Measurements from ENCODE around the gene UBE4B. TPM values are rescaled to one million over a fixed set of nuclear protein-coding genes. Genes with fewer than 3 reads are reported as not detected.
A peak's percentile ranks its signal among the peaks of the same experiment; 100 is the strongest.

Gene UBE4B
- total RNA-seq, 1 donor from 2014 or later = 14.7 TPM

DNA sequence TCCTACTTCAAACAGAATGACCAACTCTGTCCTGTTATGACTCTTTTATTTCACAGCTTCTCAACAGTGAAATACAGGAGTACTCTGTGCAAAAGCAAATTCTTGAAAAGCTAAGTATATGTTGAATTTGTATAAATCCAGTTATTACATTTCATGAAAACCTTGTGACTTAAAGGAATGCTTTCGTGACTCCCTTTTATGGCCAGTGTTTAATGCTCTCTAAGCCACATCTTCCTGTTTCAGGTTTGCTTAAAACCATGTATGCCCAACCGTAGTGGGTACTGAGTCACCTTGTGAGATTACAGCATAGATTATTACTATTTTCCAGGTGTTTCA lies 137.4 kb downstream of the UBE4B start:
- peak; percentile 26 for DNase-seq (ENCODE audit: low read depth)
- no peak for FAIRE-seq

DNA sequence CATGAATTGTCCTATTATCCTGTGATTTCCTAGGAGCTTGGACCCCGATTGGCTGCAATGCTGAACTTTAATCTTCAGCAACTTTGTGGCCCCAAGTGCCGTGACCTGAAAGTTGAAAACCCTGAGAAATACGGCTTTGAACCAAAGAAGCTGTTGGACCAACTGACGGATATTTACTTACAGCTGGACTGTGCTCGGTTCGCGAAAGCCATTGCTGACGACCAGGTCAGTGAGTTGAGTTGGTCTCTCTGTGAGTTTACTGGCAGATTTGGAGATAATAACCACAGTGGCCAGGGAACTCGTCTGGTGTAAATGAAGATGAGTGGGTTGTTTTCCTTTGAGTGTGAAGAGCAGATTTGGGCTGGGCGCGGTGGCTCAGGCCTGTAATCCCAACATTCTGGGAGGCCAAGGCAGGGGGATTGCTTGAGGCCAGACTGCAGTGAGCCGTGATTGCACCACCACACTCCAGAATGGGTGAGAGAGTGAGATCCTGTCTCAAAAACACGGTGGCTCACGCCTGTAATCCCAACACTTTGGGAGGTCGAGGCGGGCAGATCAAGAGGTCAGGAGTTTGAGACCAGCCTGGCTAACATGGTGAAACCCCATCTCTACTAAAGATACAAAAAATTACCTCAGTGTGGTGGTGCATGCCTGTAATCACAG lies 138.5 kb downstream of the UBE4B start:
- peak; percentile 36 for FAIRE-seq
- Histone ChIP-seq H3K27me3 (ENCODE audit: control insufficient read depth, insufficient read depth, low read length) (no peaks in the 10 kb centered on the region), H3K36me3 (ENCODE audit: control insufficient read depth, insufficient read depth, low read length) (peaks cover 7% of the 10 kb centered on the region), H3K4me3 (ENCODE audit: low read depth, low read length) (no peak overlapping the region)
- TF ChIP-seq, protein P1, sequence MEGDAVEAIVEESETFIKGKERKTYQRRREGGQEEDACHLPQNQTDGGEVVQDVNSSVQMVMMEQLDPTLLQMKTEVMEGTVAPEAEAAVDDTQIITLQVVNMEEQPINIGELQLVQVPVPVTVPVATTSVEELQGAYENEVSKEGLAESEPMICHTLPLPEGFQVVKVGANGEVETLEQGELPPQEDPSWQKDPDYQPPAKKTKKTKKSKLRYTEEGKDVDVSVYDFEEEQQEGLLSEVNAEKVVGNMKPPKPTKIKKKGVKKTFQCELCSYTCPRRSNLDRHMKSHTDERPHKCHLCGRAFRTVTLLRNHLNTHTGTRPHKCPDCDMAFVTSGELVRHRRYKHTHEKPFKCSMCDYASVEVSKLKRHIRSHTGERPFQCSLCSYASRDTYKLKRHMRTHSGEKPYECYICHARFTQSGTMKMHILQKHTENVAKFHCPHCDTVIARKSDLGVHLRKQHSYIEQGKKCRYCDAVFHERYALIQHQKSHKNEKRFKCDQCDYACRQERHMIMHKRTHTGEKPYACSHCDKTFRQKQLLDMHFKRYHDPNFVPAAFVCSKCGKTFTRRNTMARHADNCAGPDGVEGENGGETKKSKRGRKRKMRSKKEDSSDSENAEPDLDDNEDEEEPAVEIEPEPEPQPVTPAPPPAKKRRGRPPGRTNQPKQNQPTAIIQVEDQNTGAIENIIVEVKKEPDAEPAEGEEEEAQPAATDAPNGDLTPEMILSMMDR (IDR thresholded peaks at IDR 0.05; ENCODE audit: insufficient read depth, low read length, severe bottlenecking) = no peak
- DNase-seq (ENCODE audit: low read depth) = no peak

More for the DNA sequence above, 137.4 kb downstream of the UBE4B start:
- Histone ChIP-seq H3K27me3 (ENCODE audit: control insufficient read depth, insufficient read depth, low read length) (no peaks in the 10 kb centered on the region), H3K36me3 (ENCODE audit: control insufficient read depth, insufficient read depth, low read length) (peaks cover 12% of the 10 kb centered on the region), H3K4me3 (ENCODE audit: low read depth, low read length) (no peak overlapping the region)
- TF ChIP-seq, protein P1 (IDR thresholded peaks at IDR 0.05; ENCODE audit: insufficient read depth, low read length, severe bottlenecking) = no peak

DNA sequence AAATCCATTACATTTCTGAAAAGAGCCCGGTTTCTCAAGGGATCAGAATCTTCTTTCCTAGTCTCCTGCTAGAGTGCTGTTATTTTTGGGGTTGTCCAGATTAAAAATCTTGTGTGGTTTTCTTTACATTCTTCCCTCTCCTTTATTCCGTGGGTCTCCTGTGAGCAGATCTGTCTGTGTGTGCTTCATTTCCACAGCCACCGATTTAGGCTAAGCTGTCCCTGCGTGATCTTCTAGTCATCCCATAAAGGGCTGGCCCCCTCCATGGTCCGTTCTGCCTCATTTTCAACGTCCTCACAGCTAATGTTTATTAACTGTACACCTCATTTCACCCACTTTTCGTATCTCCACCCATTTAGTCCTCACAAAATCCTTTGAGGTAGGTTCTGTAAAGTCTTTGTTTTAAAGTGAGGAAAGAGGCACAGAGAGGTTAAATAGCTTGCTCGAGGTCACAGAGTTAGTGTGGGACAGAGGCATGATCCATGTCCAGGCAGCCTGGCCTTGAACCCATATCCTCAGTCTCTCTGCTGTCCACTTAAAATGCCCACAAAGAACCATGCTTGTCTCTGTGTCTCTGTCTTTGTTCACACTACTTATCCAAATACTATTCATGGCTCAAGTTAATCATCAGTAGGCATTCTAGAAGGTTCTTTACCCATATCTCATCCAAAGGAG lies 139.4 kb downstream of the UBE4B start:
- TF ChIP-seq, protein P1 (IDR thresholded peaks at IDR 0.05; ENCODE audit: insufficient read depth, low read length, severe bottlenecking) = no peak
- H3K4me3 ChIP-seq (ENCODE audit: low read depth, low read length) = no peak overlapping the region
- no peak for FAIRE-seq
- DNase-seq (ENCODE audit: low read depth) = no peak
- H3K36me3 ChIP-seq (ENCODE audit: control insufficient read depth, insufficient read depth, low read length) = peaks cover 7% of the 10 kb centered on the region
- no peaks in the 10 kb centered on the region for H3K27me3 ChIP-seq (ENCODE audit: control insufficient read depth, insufficient read depth, low read length)

DNA sequence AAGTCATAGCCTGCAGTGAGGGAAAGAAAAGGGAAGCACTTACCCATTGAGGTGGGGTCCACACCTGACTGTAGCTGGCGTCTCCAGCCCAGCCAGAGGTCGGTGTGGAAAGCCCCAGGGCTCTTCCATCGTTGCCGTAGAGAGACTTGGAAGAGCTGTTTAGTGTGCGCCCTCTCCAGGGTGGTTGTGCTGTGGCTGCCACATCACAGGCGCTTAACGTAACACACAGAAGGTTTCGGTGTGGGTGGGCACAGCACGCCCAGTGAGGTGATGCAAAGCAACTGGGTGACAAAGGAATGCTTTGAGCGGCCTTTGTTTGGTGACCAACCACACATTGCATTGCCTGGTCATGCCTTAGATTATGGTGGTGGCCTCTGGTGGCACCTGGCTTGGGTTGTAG lies 140.8 kb downstream of the UBE4B start:
- Histone ChIP-seq H3K27me3 (ENCODE audit: control insufficient read depth, insufficient read depth, low read length) (no peaks in the 10 kb centered on the region), H3K4me3 (ENCODE audit: low read depth, low read length) (no peak overlapping the region), H3K36me3 (ENCODE audit: control insufficient read depth, insufficient read depth, low read length) (peaks cover 7% of the 10 kb centered on the region)
- peak; percentile 76 for FAIRE-seq
- TF ChIP-seq, protein P1 (IDR thresholded peaks at IDR 0.05; ENCODE audit: insufficient read depth, low read length, severe bottlenecking) = no peak
- no peak for DNase-seq (ENCODE audit: low read depth)

- TF ChIP-seq, protein P1 (IDR thresholded peaks at IDR 0.05; ENCODE audit: insufficient read depth, low read length, severe bottlenecking) = no peak
- FAIRE-seq = no peak
- DNase-seq (ENCODE audit: low read depth) = no peak
- Histone ChIP-seq H3K27me3 (ENCODE audit: control insufficient read depth, insufficient read depth, low read length) (no peaks in the 10 kb centered on the region), H3K4me3 (ENCODE audit: low read depth, low read length) (no peak overlapping the region), H3K36me3 (ENCODE audit: control insufficient read depth, insufficient read depth, low read length) (peaks cover 11% of the 10 kb centered on the region)
Measured at GRCh38 chr1:10177876-10178275, 145.1 kb downstream of the UBE4B start.

All from bronchial epithelial cell (primary cell).